NCI-H748 (cell line): ENCODE results near the gene LARP4.
A peak's percentile ranks its signal among the peaks of the same experiment; 100 is the strongest.
"Not testable (repeated sequence)": the region's sequence is repeated elsewhere in the genome, so short reads cannot be mapped to it uniquely, and the experiment has no call there.

Experiments
- DNase-seq: peaks from one replicate; lab custom pipeline; 2025; ENCODE audit not compliant: unreplicated experiment; lab: John Stamatoyannopoulos, UW

Gene LARP4

GRCh38 chr12:50400104-50400637 is 514 bp upstream of the LARP4 start:
- DNase-seq = peak; percentile 49

GRCh38 chr12:50401500-50402081 is 906 bp downstream of the LARP4 start:
- DNase-seq = peak; percentile 19

- no peak for DNase-seq
Measured at GRCh38 chr12:50402264-50403000, 1.7 kb downstream of the LARP4 start.

DNA sequence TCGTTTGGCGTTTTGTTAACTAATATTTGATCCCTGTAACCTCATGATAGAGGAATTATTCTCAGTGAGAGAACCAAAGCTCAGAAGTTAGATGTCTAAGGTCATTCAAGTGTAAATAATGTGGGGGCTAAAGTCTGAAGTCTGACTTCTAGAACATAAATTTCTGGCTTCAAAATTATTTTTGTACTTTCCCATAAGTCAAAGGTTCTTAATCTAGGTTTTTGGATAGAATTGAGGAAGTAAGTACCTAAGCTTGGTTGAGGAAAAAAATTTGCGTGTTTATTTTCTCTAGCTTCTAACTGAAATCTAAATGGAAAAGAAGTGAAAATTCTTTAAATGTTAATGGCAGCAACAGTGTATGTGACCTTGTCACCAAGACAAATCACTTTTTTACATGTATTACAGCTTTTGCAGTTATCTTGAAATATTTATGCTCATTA is 2.3 kb downstream of the LARP4 start:
- no peak for DNase-seq

- no peak for DNase-seq
Measured at GRCh38 chr12:50404307-50404706, 3.6 kb downstream of the LARP4 start.

GRCh38 chr12:50411051-50411660 is 10.5 kb downstream of the LARP4 start:
- no peak for DNase-seq

- DNase-seq = no peak
Measured at GRCh38 chr12:50415899-50416479, 15.3 kb downstream of the LARP4 start.

DNA sequence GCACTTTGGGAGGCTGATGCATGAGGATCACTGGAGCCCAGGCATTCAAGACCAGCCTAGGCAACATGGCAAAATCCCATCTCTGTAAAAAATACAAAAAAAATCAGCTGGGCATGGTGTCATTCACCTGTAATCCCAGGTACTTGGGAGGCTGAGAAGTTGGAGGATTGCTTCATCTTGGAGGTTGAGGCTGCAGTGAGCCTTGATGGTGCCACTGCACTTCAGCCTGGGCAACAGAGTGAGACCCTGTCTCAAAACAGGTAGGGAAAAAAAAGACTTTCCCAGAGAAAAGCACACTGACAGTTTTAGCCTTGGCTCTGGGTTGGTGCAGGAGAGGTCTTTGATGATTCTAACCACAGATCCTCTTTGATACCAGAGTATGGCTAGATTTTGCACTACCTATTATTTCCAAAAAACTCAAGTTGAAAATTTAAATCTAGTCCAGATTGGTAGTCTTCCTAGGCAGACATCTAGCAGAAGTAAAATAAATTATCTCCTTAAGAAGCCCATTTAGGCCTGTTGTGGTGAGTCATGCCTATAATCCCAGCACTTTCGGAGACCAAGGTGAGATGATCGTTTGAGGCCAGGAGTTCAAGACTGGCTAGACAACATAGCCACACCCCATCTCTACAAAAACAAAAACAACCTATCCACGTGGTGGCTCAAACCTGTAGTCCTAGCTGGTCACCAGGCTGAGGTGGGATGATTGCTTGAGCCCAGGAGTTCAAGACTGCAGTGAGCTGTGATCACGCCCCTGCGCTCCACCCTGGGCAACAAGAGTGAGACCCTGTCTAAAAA is 18.6 kb downstream of the LARP4 start:
- DNase-seq = no peak

- DNase-seq = not testable (repeated sequence)
Measured at GRCh38 chr12:50422855-50423254, 22.2 kb downstream of the LARP4 start.

DNA sequence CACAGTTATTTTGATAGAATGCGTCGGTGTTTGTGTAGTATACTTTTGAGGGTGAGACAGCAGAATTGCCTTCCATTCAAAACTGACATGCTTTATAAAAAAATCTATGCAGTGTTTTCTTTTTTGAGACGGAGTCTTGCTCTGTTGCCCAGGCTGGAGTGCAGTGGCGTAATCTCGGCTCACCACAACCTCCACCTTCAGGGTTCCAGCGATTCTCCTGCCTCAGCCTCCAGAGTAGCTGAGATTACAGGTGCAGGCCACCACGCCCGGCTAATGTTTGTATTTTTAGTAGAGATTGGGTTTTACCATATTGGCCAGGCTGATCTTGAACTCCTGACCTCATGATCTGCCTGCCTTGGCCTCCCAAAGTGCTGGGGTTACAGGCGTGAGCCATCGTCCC is 22.7 kb downstream of the LARP4 start:
- DNase-seq = not testable (repeated sequence)

DNA sequence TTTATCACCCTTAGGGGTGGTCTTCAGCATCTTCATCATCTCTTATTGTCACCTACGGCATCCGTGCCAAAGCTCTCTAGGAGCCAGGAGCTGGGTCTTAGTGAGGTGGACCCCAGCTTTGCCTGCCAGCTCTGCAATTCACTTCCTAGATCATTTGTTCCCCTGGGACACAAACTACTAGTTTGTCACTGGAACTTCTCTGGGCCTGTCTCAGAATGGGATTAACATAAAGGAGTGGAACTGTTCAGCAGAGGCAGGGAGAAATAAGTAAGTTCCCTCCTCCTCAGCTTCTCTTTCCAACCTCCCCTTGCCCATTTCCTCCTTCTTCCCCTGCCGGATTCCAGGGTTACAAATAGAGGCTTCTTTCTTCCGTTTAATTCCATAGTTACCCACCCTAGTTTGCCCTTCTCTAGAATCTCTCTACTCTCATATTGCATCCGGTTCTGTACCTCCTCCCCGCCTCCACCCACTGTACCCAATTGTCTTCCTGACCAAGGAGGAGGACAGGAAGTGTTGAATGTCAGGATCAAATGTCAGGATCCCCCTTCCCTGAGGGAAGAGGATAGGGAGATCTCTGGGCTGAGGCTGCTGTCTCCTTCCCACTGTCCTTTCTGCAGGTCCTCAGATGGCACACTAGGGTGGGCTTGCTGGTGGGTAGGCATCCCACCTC is 25.0 kb downstream of the LARP4 start:
- DNase-seq = peak; percentile 7

GRCh38 chr12:50431656-50432055 is 31.0 kb downstream of the LARP4 start:
- DNase-seq = not testable (repeated sequence)

DNA sequence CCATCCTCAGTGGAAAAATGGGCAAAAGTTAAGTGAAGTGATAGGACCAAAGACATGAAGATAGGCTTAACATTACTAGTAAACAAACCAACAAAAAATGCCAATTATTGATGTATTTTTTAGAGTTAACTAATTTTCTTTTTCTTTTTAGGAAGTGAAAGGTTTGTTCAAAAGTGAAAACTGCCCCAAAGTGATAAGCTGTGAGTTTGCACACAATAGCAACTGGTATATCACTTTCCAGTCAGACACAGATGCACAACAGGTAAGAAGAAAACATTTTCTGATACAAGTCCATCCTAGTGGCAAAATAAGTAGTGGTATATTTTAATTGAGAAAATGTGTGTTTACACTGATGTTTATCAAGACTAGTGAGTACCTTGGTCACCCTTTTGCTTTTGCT is 39.6 kb downstream of the LARP4 start:
- DNase-seq = no peak

- DNase-seq = no peak
Measured at GRCh38 chr12:50441763-50442162, 41.1 kb downstream of the LARP4 start.

DNA sequence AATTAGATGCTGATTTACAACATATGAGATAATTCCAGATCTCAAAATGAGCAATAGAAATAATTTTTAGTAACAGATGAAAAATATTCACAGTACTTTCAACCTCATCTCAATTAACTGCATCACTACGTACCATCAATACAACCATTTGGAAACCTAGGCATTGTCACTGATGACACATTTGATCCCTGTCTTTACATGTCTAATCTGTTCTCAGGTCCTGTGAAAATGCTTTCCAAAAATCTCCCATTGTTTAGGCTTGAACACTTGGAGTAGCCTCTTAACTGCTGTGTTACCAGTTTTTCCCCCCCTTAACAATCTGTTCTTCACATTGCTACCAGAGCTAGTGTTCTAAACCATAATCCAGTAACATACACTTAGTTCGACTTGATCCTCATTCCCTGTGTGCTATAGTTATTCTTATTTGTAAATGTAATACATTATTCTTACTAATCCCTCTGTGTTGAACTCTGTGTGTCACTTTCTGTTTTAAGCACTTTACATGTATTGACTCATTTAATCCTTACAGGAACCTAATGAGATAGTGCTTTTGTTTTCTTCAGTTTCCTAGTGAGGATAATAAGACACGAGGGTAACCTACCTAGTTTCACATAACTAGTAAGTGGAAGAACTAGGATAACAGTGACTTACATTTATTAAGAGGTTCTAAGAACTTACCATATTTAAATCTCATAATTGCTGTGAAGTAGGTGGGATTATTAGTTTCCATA is 41.7 kb downstream of the LARP4 start:
- no peak for DNase-seq

DNA sequence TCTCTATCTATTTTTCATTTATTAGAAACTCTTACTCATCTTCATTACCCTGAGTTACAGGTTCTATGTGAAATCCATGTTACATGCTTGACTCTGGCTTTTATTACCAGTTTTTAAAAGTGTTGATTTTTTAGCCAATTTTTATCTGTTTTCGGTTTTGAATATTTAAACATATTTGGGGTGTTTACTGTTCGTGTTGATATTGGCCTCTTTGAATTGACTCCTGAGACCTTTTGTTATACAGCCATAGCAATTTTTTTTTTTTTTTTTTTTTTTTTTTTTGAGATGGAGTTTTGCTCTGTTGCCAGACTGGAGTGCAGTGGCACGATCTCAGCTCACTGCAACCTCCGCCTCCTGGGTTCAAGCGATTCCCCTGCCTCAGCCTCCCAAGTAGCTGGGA is 49.0 kb downstream of the LARP4 start:
- DNase-seq = not testable (repeated sequence)

- no peak for DNase-seq
Measured at GRCh38 chr12:50452795-50453194, 52.1 kb downstream of the LARP4 start.

DNA sequence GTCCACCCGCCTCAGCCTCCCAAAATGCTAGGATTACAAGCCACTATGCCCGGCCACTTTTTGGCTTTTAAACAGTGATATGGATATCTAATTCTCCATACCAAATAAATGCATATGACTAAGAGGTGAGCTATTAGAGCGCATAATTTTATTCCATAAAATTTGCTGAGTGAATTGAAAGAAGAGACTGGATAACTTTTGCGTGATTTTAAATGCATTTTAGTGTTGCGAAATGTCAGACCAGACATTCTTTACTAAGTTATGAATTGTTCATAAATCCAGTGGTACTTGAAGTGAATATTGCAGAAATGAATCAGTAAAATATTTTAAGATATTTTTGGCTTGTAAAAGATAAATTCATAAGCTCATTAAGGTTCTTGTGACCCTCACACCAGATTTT is 53.2 kb downstream of the LARP4 start:
- DNase-seq = no peak

DNA sequence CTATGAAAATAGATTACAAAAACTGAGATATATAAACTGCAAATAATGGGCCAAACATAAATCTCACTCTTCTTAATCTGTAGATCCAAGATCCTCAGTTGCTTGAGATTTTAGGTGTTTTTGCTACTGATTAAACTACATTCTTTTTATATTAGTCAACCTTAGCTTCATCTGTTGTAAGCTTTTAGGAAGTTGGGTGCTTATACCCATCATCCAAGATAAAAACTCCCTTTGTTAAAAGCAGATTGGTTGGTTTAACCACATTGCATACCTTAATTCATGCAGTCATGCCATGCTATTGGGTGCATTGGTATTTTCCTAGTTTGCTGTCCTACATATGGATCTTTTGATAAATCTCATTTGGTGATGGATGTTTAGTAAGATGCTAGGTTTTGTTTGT is 57.9 kb downstream of the LARP4 start:
- DNase-seq = no peak

DNA sequence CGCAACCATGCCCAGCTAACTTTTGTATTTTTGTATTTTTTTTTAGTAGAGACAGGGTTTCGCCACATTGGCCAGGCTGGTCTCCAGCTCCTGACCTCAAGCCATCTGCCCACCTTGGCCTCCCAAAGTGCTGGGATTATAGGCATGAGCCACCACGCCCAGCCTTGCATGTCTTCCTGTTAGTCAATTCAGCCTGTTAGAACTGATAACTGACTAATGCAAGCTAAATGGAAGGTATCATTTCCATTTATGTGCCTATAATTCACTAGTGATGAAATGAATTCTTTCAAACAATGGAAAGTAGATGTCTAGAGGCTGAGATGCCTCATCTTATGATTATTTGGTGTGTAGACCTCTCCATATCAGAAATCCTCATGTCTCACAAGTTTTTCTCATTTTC is 66.8 kb downstream of the LARP4 start:
- no peak for DNase-seq
